Adrenal gland (tissue), 5 donors: ENCODE data around the gene ABCA5.

Source experiments
- POLR2A ChIP-seq, 2 donors: fragments of 450-650 bp; IDR thresholded peaks; one replicate each; pipeline ENCODE4 v1.6.1; 2017; ENCODE audit warnings: antibody characterized with exemption in 2 of 2, mild to moderate bottlenecking in 2 of 2, moderate library complexity in 1 of 2
- TF ChIP-seq, protein P1 (sequence below), 6 experiments: fragments of 450-650 bp in 4 of 6; fragments of 200-600 bp in 2 of 6; sonication (generic) in 1 of 6; IDR thresholded peaks; 1 replicate in 5 of 6; 2 replicates in 1 of 6; pipeline versions ENCODE4 v1.5.1 to v1.8.0; 2016 to 2021; ENCODE audit warnings: antibody characterized with exemption in 6 of 6, mild to moderate bottlenecking in 2 of 6, moderate library complexity in 1 of 6
- donor health status: DM: no; HTN: no; CAD: no.

DNA sequence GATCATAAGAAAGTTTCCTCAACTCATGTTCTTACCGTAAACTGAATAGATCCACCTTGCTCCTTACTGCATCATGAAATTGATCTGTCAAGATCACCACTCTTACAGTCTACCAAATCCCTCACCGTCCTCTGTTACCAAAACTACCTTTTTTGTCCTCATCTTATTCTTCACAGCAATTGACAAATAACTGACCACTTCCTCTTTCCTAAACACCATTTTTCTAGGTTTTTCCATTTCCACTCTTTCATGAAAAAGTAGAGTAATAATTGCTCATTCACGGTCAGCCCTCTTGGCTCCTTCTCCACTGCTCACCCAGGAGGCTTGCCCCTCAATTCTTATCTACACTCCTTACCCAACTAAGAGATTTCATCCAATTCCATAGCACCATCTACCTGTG lies 44.9 kb downstream of the ABCA5 start:
- TF ChIP-seq, protein P1, sequence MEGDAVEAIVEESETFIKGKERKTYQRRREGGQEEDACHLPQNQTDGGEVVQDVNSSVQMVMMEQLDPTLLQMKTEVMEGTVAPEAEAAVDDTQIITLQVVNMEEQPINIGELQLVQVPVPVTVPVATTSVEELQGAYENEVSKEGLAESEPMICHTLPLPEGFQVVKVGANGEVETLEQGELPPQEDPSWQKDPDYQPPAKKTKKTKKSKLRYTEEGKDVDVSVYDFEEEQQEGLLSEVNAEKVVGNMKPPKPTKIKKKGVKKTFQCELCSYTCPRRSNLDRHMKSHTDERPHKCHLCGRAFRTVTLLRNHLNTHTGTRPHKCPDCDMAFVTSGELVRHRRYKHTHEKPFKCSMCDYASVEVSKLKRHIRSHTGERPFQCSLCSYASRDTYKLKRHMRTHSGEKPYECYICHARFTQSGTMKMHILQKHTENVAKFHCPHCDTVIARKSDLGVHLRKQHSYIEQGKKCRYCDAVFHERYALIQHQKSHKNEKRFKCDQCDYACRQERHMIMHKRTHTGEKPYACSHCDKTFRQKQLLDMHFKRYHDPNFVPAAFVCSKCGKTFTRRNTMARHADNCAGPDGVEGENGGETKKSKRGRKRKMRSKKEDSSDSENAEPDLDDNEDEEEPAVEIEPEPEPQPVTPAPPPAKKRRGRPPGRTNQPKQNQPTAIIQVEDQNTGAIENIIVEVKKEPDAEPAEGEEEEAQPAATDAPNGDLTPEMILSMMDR (IDR thresholded peaks at IDR 0.05): no peak
- TF ChIP-seq POLR2A (IDR thresholded peaks at IDR 0.05): no peak
